CMK (cell line): Measurements from ENCODE around the gene HSDL1.

Experiments
- DNase-seq: peaks from one replicate; pipeline ENCODE4 v3.0.0-alpha.2; 2010; ENCODE audit warnings: low read depth

HSDL1 gene

DNA sequence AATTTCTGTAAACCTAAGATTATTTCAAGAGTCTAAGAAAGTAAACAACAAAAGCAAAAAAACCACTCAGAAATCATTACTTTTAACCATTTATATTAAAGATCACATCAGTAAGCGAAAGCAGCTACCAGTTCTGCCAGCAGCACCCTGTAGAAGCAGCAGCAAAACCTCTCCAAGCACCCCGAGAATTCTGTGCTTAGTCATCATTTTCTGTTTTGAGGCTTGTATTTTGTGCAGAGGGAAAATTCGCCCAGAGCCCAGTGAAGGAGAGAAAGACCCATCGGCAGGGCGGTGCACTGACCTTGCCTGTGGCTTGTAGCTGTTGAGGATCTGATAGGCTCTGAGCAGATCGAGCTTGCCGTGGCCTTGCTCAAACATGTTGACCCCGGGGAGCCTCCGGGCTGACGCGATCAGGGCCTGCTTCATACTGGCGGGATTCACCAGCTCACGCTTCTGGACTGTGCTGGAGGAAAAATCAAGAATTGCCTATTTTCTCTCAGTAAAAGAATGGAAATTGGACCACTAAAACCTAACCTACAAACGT lies 63.5 kb downstream of the HSDL1 start:
- DNase-seq: no peak

DNA sequence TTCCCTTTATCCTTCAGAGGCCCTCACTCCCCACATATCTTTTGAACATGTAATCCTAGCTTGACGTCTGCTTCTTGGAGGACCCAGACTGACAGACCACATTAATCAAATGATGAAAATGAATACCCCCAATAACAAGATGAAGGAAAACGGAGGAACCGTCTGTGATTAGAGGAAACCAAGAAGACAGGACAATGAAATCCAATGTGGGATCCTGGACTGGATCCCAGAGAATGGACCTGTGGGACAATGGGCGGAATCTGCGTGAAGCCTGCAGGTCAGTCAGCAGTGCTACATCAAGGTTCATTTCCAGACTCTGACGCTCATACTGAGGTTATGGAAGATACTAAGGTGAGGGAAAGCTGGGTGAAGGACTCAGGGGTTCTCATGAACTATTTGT lies 64.2 kb downstream of the HSDL1 start:
- no peak for DNase-seq

- DNase-seq: no peak
Measured at GRCh38 chr16:84080378-84080777, 64.6 kb downstream of the HSDL1 start.

GRCh38 chr16:84079664-84080063 lies 65.3 kb downstream of the HSDL1 start:
- no peak for DNase-seq

- DNase-seq: no peak
Measured at GRCh38 chr16:84075376-84075775, 69.6 kb downstream of the HSDL1 start.

- no peak for DNase-seq
Measured at GRCh38 chr16:84074721-84075120, 70.3 kb downstream of the HSDL1 start.
